H1 (cell line): ENCODE data around the gene CSRP1. TPM values are rescaled to one million over a fixed set of nuclear protein-coding genes. Genes with fewer than 3 reads are reported as not detected.

Experiments
- CEBPB ChIP-seq: IDR thresholded peaks from 2 replicates; pipeline ENCODE4 v1.6.1; 2012; ENCODE audit warnings: low read depth, low read length
- CHD1 ChIP-seq: IDR thresholded peaks from 2 replicates; pipeline ENCODE4 v1.6.1; 2012; ENCODE audit warnings: low read depth, low read length, improper control_type of control experiment
- CHD7 ChIP-seq: fragments of 300-600 bp; sonication (generic); IDR thresholded peaks from 2 replicates; pipeline ENCODE4 v1.7.1; 2012; ENCODE audit warnings: low read length, moderate library complexity, mild to moderate bottlenecking, inconsistent platforms; ENCODE audit not compliant: insufficient replicate concordance
- HDAC2 ChIP-seq, 2 experiments: fragments of 300-600 bp in 1 of 2; sonication (generic) in 1 of 2; IDR thresholded peaks; 2 replicates each; pipeline ENCODE4 v1.6.1; 2011 to 2012; ENCODE audit warnings: low read depth in 2 of 2, low read length in 2 of 2, mild to moderate bottlenecking in 2 of 2, moderate library complexity in 2 of 2, borderline replicate concordance in 1 of 2, inconsistent platforms in 1 of 2
- KDM4A ChIP-seq: IDR thresholded peaks from one replicate; pipeline ENCODE4 v1.7.1; 2012; ENCODE audit warnings: low read depth, mild to moderate bottlenecking, moderate library complexity, low read length, inconsistent platforms; ENCODE audit not compliant: severe bottlenecking
- KDM5A ChIP-seq: fragments of 200-600 bp; IDR thresholded peaks from 2 replicates; pipeline ENCODE4 v1.7.1; 2012; ENCODE audit warnings: mild to moderate bottlenecking, low read length, inconsistent platforms, mixed read lengths
- SIRT6 ChIP-seq: IDR thresholded peaks from one replicate; pipeline ENCODE4 v1.7.1; 2012; ENCODE audit warnings: low read length, inconsistent platforms
- polyA plus RNA-seq, 7 experiments: library from polyadenylated mRNA; depleted of rRNA in 3 of 7; stranded (reverse) in 5 of 7; unstranded in 2 of 7; fragments of >200 nt in 5 of 7; fragments of 200-250 nt in 2 of 7; gene quantifications; 1 replicate in 5 of 7; 2 replicates in 1 of 7; 4 replicates in 1 of 7; pipeline versions ENCODE4 v1.2.1 to v1.2.3, GENCODE V29; 2011 to 2013; ENCODE audit warnings: missing spikeins in 2 of 7, mixed read lengths in 2 of 7
- total RNA-seq: library from RNA; stranded (reverse); fragmentation: NEBNext Ultra II Directional; extraction: Animal tissue kit (Norgen Biotek cat#: 25700); gene quantifications from 2 replicates; pipeline ENCODE4 v1.2.1, GENCODE V29; 2021

CSRP1 gene
- total and polyA plus RNA-seq, 2 of the 8 experiments (the other 6 are each of a cell fraction or from before 2014, with no cell fraction given) = 14.2 to 22.3 TPM

GRCh38 chr1:201553496-201554189 is 46.7 kb upstream of the CSRP1 start (continued):
- no peak for TF ChIP-seq CHD7
- TF ChIP-seq KDM4A = no peak
- TF ChIP-seq CHD1 = no peak
- no peak for TF ChIP-seq SIRT6
- no peak for TF ChIP-seq KDM5A
- TF ChIP-seq HDAC2 (IDR thresholded peaks at IDR 0.05; ENCODE audit: borderline replicate concordance in 1 of 2, low read depth in 2 of 2, low read length in 2 of 2) = no peak
- TF ChIP-seq CEBPB = no peak
